ENCODE measurements around the gene MKX.
A peak's percentile ranks its signal among the peaks of the same experiment; 100 is the strongest.

The MKX gene

GRCh38 chr10:27661514-27662286 is 83.9 kb downstream of the MKX start:
- Histone ChIP-seq H3K27ac (no peak overlapping the region), H3K4me3 (no peak overlapping the region)

- peak overlapping the region in 1 of 21 experiments; percentile 24 for H3K27ac ChIP-seq
Measured at GRCh38 chr10:27660711-27661110, 84.9 kb downstream of the MKX start.

GRCh38 chr10:27660268-27660667 is 85.4 kb downstream of the MKX start:
- H3K27ac ChIP-seq, result peak overlapping the region in 1 of 21 experiments; percentile 24
- no peak overlapping the region for H3K4me3 ChIP-seq

More at GRCh38 chr10:27660711-27661110, 84.9 kb downstream of the MKX start:
- H3K4me3 ChIP-seq, result no peak overlapping the region

- Histone ChIP-seq H3K27ac (no peak overlapping the region), H3K4me3 (no peak overlapping the region)
Measured at GRCh38 chr10:27659786-27660185, 85.8 kb downstream of the MKX start.

GRCh38 chr10:27658788-27659187 is 86.8 kb downstream of the MKX start:
- Histone ChIP-seq H3K4me3 (no peak overlapping the region), H3K27ac (no peak overlapping the region)

GRCh38 chr10:27655296-27655695 is 90.3 kb downstream of the MKX start:
- H3K27ac ChIP-seq, result no peak overlapping the region
- H3K4me3 ChIP-seq, result no peak overlapping the region

- no peak overlapping the region for H3K27ac ChIP-seq
- no peak overlapping the region for H3K4me3 ChIP-seq
Measured at GRCh38 chr10:27654284-27654683, 91.3 kb downstream of the MKX start.

GRCh38 chr10:27646604-27647175 is 98.9 kb downstream of the MKX start:
- Histone ChIP-seq H3K4me3 (no peak overlapping the region), H3K27ac (no peak overlapping the region)

- Histone ChIP-seq H3K27ac (no peak overlapping the region), H3K4me3 (no peak overlapping the region)
Measured at GRCh38 chr10:27646194-27646593, 99.4 kb downstream of the MKX start.

GRCh38 chr10:27644307-27644939 is 101.2 kb downstream of the MKX start:
- Histone ChIP-seq H3K4me3 (no peak overlapping the region), H3K27ac (no peak overlapping the region)

GRCh38 chr10:27643301-27643700 is 102.3 kb downstream of the MKX start:
- Histone ChIP-seq H3K4me3 (no peak overlapping the region), H3K27ac (no peak overlapping the region)

GRCh38 chr10:27642023-27642589 is 103.5 kb downstream of the MKX start:
- Histone ChIP-seq H3K27ac (no peak overlapping the region), H3K4me3 (no peak overlapping the region)

- H3K27ac ChIP-seq, result no peak overlapping the region
- H3K4me3 ChIP-seq, result no peak overlapping the region
Measured at GRCh38 chr10:27638071-27638750, 107.4 kb downstream of the MKX start.

- Histone ChIP-seq H3K27ac (no peak overlapping the region), H3K4me3 (no peak overlapping the region)
Measured at GRCh38 chr10:27637601-27638000, 108.0 kb downstream of the MKX start.

GRCh38 chr10:27636816-27637215 is 108.8 kb downstream of the MKX start:
- Histone ChIP-seq H3K4me3 (no peak overlapping the region), H3K27ac (no peak overlapping the region)

GRCh38 chr10:27635699-27636270 is 109.8 kb downstream of the MKX start:
- Histone ChIP-seq H3K27ac (no peak overlapping the region), H3K4me3 (no peak overlapping the region)

- Histone ChIP-seq H3K4me3 (no peak overlapping the region), H3K27ac (no peak overlapping the region)
Measured at GRCh38 chr10:27635290-27635689, 110.3 kb downstream of the MKX start.

- no peak overlapping the region for H3K4me3 ChIP-seq
Measured at GRCh38 chr10:27628621-27629020, 117.0 kb downstream of the MKX start.

GRCh38 chr10:27626890-27627289 is 118.7 kb downstream of the MKX start:
- H3K27ac ChIP-seq, result no peak overlapping the region
- H3K4me3 ChIP-seq, result no peak overlapping the region

More at GRCh38 chr10:27628621-27629020, 117.0 kb downstream of the MKX start:
- H3K27ac ChIP-seq, result no peak overlapping the region
